Measurements from ENCODE around the gene PTPRM.

- no peak for TF ChIP-seq CTCF (conservative IDR thresholded peaks at IDR 0.05; ENCODE audit: low read depth in 2 of 2)
- TF ChIP-seq POLR2AphosphoS5 (IDR thresholded peaks at IDR 0.05; ENCODE audit: low read depth): no peak
- no peak for TF ChIP-seq EZH2 (IDR thresholded peaks at IDR 0.05; ENCODE audit: low read depth, unreplicated experiment)
- no peak for TF ChIP-seq EZH2phosphoT487 (IDR thresholded peaks at IDR 0.05; ENCODE audit: unreplicated experiment)
- TF ChIP-seq CREB1 (CRISPR knock-in tag; IDR thresholded peaks at IDR 0.05; ENCODE audit: low read depth): no peak
- TF ChIP-seq REST (IDR thresholded peaks at IDR 0.05; ENCODE audit: unreplicated experiment): no peak
- TF ChIP-seq NANOG (IDR thresholded peaks at IDR 0.05; ENCODE audit: borderline replicate concordance): no peak
- no peak for TF ChIP-seq JUNB (IDR thresholded peaks at IDR 0.05; ENCODE audit: unreplicated experiment)
- TF ChIP-seq STAT1 (IDR thresholded peaks at IDR 0.05; ENCODE audit: unreplicated experiment): no peak
- no peak for TF ChIP-seq ZNF331 (CRISPR knock-in tag; IDR thresholded peaks at IDR 0.05; ENCODE audit: low read depth)
These were observed 759.8 kb downstream of the PTPRM start for GRCh38 chr18:8326763-8327394.
